HG03469 (cell line): Measurements from ENCODE around the gene ZBTB21.
"Not testable (repeated sequence)": the region's sequence is repeated elsewhere in the genome, so short reads cannot be mapped to it uniquely, and the experiment has no call there.

ENCODE experiments used
- ATAC-seq: cut with Tn5 transposase; IDR thresholded peaks from one replicate; pipeline ENCODE4 v1.9.1; 2021; ENCODE audit warnings: mild to moderate bottlenecking, moderate library complexity, moderate number of reproducible peaks; ENCODE audit not compliant: unreplicated experiment

Gene ZBTB21

DNA sequence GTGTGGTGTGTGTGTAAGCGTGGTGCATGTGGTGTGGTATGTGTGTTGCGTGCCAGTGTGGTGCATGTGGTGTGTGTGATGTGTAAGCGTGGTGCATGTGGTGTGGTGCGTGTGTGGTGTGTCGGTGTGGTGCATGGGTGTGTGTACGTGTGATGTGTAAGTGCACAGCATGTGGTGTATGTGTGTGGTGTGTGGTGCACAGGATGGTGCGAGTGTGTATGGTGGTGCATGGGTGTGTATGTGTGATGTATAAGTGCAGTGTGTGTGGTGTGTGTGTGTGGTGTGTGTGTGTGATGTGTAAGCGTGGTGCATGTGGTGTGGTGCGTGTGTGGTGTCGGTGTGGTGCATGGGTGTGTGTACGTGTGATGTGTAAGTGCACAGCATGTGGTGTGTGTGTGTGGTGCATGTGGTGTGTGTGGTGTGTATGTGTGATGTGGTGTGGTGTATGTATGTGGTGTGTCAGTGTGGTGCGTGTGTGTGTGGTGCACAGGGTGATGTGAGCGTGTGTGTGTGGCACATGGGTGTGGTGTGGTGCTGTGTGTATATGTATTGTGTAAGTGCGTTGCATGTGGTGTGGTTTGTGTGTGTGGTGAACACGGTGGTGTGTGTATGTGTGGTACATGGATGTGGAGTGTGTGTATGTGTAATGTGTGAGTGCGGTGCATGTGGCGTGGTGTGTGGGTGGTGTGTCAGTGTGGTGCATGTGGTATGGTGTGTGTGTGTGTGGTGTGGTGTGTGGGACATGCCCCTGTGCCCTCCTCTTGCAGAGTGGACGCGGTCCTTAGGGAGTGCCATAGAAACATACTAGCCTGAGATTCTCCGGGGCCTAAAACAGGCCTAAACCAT is 55.3 kb downstream of the ZBTB21 start:
- no peak for ATAC-seq

DNA sequence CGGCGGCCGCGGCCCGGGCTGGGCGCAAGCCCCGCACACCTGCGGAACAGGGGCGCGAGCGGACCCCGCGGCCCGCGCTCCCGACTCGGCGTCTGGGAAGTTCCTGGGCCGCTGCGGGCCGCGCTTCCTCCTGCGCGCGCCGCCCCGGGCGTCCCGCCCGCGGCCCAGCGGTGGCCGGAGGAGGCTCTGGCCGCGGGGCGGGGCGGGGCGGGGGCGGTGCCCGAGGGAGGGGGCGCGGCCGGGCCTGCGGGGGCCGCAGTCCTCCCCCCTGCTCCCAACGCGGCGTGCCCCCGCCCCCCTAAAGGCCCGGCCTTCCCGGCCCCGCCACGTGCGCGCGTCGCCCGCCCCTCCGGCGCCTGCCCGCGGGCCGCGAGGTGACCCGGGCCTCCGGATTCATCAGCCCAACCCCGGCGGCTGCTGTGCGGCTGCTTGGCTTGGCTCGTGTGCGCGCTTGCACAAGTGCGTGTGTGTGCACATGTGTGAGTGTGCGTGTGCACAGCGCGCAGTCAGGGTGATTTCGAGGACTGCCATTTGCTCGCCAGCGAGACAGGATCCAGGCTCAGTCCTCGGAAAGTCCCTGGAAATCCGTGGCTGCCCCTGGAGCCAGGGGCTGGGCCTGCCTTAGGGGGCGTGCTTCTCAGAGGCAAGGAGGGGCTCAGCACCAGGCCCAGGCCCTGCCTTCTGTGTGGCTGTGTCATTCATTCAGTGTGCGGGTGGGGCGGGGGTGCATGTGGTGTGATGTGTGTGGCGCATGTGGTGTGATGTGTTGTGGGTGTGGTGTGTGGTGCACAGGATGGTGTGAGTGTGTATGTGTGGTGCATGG is 56.1 kb downstream of the ZBTB21 start, which contains the start of gene C2CD2:
C2CD2 (minus strand) TSS at position 188 of the 823 bp plus-strand sequence. CDS start 370 bp downstream, outside the sequence.
- ATAC-seq = no peak

- no peak for ATAC-seq
Observed at GRCh38 chr21:41953249-41953830, 56.8 kb downstream of the ZBTB21 start.

GRCh38 chr21:41952568-41953248 is 57.5 kb downstream of the ZBTB21 start:
- no peak for ATAC-seq

DNA sequence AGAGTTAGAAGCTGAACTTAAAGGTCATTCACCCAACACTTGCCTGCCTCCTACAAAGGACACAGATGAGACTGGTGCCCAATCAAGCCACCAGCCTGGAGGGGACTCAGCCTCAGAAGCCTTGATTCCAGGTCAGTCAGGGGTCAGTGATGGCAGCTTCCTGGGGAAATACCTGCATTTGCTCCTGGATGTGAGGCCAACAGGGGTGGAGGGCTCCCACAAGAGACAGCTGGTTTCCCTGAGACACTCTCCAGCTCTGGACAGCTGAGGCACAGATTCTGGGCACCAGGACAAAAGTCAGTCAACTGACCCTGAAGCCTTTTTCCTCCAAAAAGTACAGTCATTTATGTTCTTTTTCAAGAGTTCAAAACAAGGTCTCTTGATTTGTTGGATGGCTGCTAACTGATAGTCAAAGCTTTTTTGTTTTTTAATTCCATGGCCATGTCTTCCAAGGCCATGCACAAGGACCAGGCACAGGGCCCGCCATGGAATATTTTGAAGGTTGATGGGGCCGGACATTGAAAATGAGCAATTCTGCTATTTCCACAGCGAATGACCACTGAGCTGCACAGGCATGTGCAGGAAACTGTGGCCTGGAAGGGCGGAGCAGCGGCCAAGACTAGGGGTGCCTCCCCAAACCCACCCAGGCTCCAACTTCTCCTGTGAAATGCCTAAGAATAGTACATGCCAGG is 58.1 kb downstream of the ZBTB21 start:
- no peak for ATAC-seq

GRCh38 chr21:41950941-41951351 is 59.2 kb downstream of the ZBTB21 start:
- no peak for ATAC-seq

DNA sequence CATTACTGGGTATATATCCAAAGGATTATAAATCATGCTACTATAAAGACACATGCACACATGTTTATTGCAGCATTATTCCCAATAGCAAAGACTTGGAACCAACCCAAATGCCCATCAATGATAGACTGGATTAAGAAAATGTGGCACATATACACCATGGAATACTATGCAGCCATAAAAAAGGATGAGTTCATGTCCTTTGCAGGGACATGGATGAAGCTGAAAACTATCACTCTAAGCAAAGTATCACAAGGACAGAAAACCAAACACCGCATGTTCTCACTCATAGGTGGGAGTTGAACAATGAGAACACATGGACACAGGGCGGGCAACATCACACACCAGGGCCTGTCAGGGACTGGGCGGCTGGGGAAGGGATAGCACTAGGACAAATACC is 60.5 kb downstream of the ZBTB21 start:
- not testable (repeated sequence) for ATAC-seq

DNA sequence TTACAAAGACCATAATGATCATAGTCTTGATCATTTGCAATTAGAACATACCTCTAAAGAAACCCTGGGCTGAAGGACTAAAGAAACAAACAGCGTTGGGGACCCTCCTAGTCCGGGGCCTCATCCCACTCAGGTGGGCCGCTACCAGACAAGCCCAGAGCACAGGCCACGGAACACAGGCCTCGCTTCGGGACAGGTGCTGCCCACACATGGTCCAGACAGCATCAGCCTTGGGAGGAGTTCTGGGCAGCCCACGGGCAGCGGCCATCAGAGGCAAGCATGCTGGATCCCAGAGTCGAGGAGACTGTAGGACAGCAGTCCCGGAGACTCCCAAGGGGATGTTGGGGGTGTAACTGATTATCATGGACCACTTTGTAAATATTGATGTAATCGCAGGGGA is 61.3 kb downstream of the ZBTB21 start:
- no peak for ATAC-seq

DNA sequence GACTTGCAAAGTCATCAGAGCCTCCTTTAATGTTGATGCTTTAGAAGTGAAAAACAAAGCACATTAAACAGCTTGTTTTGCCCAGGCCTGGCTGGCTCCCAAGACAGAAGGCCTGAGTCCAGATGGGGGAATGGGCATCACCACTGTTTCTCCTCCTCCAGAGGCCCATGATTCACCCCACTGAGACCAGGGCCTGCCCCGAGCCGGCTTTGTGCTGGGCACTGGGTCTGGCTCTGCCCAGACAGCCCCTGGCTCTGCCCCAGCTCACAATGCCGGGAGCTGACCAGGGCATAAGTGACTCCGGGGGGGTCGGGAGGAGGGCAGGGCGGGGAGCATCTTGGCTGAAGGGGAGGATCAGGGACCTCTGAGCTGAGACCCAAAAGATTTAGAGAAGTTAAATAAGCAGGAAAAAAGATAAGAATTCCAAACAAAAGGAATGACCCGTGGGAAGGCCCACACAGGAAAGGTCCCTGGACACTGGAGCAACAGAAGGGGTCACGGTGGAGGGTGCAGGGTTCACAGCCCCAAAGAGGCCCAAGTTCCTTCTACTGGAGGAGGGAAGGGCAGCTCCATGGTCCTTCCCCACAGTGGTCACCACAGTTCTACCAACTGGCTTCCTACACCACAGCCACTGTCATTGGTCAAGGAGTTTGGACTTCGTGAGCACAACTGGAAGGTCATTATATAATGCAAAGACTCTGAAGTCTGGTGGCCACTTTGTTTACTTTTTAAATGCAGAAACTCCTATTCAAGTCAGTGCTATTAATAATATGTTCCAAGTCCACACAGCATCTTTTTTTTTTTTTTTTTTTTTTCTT is 61.9 kb downstream of the ZBTB21 start:
- no peak for ATAC-seq

DNA sequence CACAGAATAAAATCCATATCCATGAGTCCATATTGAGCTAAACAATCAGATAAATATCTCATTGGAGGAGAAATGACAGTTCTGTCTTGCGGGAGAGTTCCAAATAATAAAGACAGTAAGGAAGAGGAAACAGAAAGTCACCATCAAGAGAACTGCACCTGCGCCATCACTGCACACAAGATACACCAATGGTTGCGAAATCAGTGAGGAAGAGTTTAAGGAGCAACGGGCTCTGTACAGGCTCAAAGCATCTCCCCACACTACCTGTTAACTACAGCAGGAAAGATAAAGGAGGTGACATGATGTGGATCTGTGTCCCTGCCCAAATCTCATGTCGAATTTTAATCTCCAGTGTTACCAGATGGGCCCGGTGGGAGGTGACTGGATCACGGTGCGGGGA is 64.2 kb downstream of the ZBTB21 start:
- ATAC-seq = no peak

- no peak for ATAC-seq
Observed at GRCh38 chr21:41943851-41944250, 66.3 kb downstream of the ZBTB21 start.

DNA sequence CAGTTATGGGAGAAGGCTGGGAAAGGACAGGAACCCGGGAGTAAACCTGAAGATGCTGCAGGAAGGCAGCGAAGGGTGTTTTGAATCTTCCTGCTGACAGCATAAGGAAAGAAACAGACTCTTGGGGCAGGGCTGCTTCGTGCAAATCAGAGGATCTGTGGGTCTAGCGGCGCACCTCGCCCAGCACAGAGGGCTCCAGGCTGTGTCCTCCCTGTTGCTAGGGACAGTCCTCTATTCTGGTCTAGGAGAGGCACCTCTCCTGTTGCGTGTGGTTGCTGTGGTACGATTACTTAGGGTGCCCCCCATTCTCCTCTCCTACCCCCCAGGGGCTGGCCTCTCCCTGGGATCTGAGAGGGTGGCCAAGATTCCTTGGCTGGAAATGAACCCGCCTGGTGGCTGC is 67.7 kb downstream of the ZBTB21 start:
- no peak for ATAC-seq

DNA sequence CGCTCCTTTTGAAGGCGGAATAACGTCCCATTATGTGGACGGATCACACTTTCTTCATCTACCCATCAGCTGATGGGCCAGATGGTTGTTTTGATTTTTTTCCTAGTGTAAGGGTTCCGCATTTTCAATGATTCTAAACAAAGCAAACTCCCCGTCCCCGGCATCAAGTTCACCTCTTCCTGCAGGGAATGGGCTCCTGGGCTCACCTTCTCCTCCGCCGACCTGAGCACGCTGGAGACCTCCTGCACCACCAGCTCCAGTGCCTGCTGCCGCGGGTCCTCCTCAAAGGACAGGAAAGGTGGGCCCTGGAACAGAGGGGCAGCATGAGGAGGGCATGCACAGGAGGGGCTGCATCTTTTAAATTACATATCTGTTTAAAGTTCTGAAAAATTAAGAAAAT is 68.2 kb downstream of the ZBTB21 start:
- no peak for ATAC-seq

GRCh38 chr21:41940431-41940830 is 69.7 kb downstream of the ZBTB21 start:
- no peak for ATAC-seq

DNA sequence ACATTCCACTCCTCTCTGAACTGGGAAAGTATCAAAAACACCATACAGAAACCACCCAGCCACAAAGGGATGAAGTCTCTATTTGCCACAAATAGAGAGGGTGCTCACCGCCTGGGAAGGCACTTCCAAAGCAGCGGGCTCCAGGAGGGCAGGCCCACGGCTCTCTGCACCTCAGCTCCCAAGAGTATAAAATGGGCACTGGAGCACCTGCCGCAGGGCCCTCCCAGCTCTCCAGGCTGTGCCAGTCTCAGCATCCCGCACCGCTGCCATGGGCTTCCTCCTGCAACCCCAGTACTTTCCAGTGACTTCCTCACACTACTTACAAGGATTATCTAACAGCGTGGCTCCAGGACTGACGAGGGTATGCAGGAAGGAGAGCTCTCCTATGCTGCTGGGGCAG is 70.8 kb downstream of the ZBTB21 start:
- no peak for ATAC-seq
